HFFc6 (cell line): ENCODE results near the gene GMEB2. TPM values are rescaled to one million over a fixed set of nuclear protein-coding genes. Genes with fewer than 3 reads are reported as not detected.

ENCODE experiments used
- DNase-seq: peaks from one replicate; pipeline ENCODE4 v3.0.0-alpha.2; 2018
- H3K27ac Mint-ChIP-seq: 2 replicates; pipeline ENCODE4 v1.8.0; 2020; ENCODE audit warnings: mild to moderate bottlenecking, mixed read lengths
- H3K27me3 Mint-ChIP-seq: 2 replicates; pipeline ENCODE4 v1.8.0; 2021; ENCODE audit warnings: mild to moderate bottlenecking, moderate library complexity, mixed read lengths; ENCODE audit not compliant: insufficient read depth
- H3K36me3 Mint-ChIP-seq: 2 replicates; pipeline ENCODE4 v1.8.0; 2021; ENCODE audit warnings: low read depth, mixed read lengths
- H3K4me1 Mint-ChIP-seq: 2 replicates; pipeline ENCODE4 v1.8.0; 2020; ENCODE audit warnings: low read depth, mixed read lengths
- H3K4me3 Mint-ChIP-seq: 2 replicates; pipeline ENCODE4 v1.8.0; 2020; ENCODE audit warnings: mild to moderate bottlenecking, moderate library complexity, mixed read lengths
- H3K9me3 Mint-ChIP-seq: 2 replicates; pipeline ENCODE4 v1.8.0; 2020; ENCODE audit warnings: mild to moderate bottlenecking, mixed read lengths
- CTCF ChIP-seq: fragments of 200-600 bp; sonication (generic); IDR thresholded peaks from 2 replicates; pipeline ENCODE4 v1.5.0; 2021; ENCODE audit warnings: antibody characterized with exemption, mild to moderate bottlenecking
- total RNA-seq, 6 experiments: library from RNA; stranded (reverse); fragmentation: NEBNext Ultra II Directional; extraction: Animal tissue kit (Norgen Biotek cat#: 25700); gene quantifications; 2 replicates in 1 of 6; 3 replicates in 5 of 6; pipeline ENCODE4 v1.2.3, GENCODE V29; 2021

GMEB2 gene
- total RNA-seq, 6 experiments from 2014 or later, result 10.9 to 12.4 (median 12.0) TPM

- DNase-seq, result no peak
- H3K27me3 Mint-ChIP-seq, result peaks cover 4% of the 10 kb centered on the region
- no peak overlapping the region for H3K27ac Mint-ChIP-seq
- no peaks in the 10 kb centered on the region for H3K9me3 Mint-ChIP-seq
- H3K4me1 Mint-ChIP-seq, result peaks cover 5% of the 10 kb centered on the region
- no peaks in the 10 kb centered on the region for H3K36me3 Mint-ChIP-seq
- H3K4me3 Mint-ChIP-seq, result no peak overlapping the region
- TF ChIP-seq CTCF, result no peak
These were observed 22.1 kb upstream of the GMEB2 start for GRCh38 chr20:63648895-63649589.

GRCh38 chr20:63648190-63648589 is 21.3 kb upstream of the GMEB2 start:
- H3K4me1 Mint-ChIP-seq, result peaks cover 5% of the 10 kb centered on the region
- no peak overlapping the region for H3K27ac Mint-ChIP-seq
- H3K9me3 Mint-ChIP-seq, result no peaks in the 10 kb centered on the region
- no peak for DNase-seq
- H3K36me3 Mint-ChIP-seq, result no peaks in the 10 kb centered on the region
- TF ChIP-seq CTCF, result no peak
- no peak overlapping the region for H3K4me3 Mint-ChIP-seq
- H3K27me3 Mint-ChIP-seq, result peaks cover 9% of the 10 kb centered on the region

- Mint-ChIP-seq H3K36me3 (no peaks in the 10 kb centered on the region), H3K27me3 (peaks cover 6% of the 10 kb centered on the region), H3K9me3 (no peaks in the 10 kb centered on the region), H3K4me1 (no peaks in the 10 kb centered on the region), H3K27ac (no peak overlapping the region), H3K4me3 (no peak overlapping the region)
- no peak for TF ChIP-seq CTCF
- no peak for DNase-seq
These were observed 18.3 kb upstream of the GMEB2 start for GRCh38 chr20:63645218-63645617.

- H3K4me3 Mint-ChIP-seq, result no peak overlapping the region
- no peak overlapping the region for H3K27ac Mint-ChIP-seq
These were observed 17.0 kb upstream of the GMEB2 start for GRCh38 chr20:63643946-63644345.

GRCh38 chr20:63643499-63643898 is 16.6 kb upstream of the GMEB2 start:
- Mint-ChIP-seq H3K27ac (no peak overlapping the region), H3K4me1 (no peaks in the 10 kb centered on the region), H3K4me3 (no peak overlapping the region), H3K36me3 (no peaks in the 10 kb centered on the region), H3K27me3 (peaks cover 6% of the 10 kb centered on the region), H3K9me3 (no peaks in the 10 kb centered on the region)
- TF ChIP-seq CTCF, result no peak
- no peak for DNase-seq

More at GRCh38 chr20:63643946-63644345, 17.0 kb upstream of the GMEB2 start:
- no peak for TF ChIP-seq CTCF
- DNase-seq, result no peak
- Mint-ChIP-seq H3K36me3 (no peaks in the 10 kb centered on the region), H3K9me3 (no peaks in the 10 kb centered on the region), H3K27me3 (peaks cover 6% of the 10 kb centered on the region), H3K4me1 (no peaks in the 10 kb centered on the region)
